HepG2 (cell line): ENCODE data around the gene NLRC5.

Experiments
- ATF1 ChIP-seq: IDR thresholded peaks from 2 replicates; pipeline ENCODE4 v1.6.1; 2016; ENCODE audit warnings: mild to moderate bottlenecking, control low read depth
- CTCF ChIP-seq: sonication (generic); formaldehyde crosslinking; IDR thresholded peaks from 2 replicates; pipeline ENCODE4 v1.5.0; 2020; ENCODE audit warnings: mild to moderate bottlenecking, missing genetic modification reagents, moderate library complexity
- E2F5 ChIP-seq: sonication (generic); formaldehyde crosslinking; conservative IDR thresholded peaks from 2 replicates; pipeline ENCODE4 v1.4.0; 2020; ENCODE audit warnings: missing genetic modification reagents
- POLR2A ChIP-seq, 2 experiments: IDR thresholded peaks; 2 replicates each; pipeline ENCODE4 v1.6.1; 2011; ENCODE audit warnings: low read depth in 2 of 2, low read length in 2 of 2, mild to moderate bottlenecking in 1 of 2, moderate library complexity in 1 of 2; ENCODE audit not compliant: insufficient read depth in 1 of 2
- POLR2AphosphoS5 ChIP-seq: IDR thresholded peaks from 2 replicates; pipeline ENCODE4 v1.6.1; 2012; ENCODE audit warnings: low read depth, low read length
- RELA ChIP-seq: sonication (generic); formaldehyde crosslinking; IDR thresholded peaks from 2 replicates; pipeline ENCODE4 v1.4.0; 2020; ENCODE audit warnings: missing genetic modification reagents
- SMC3 ChIP-seq: IDR thresholded peaks from 2 replicates; pipeline ENCODE4 v1.6.1; 2011; ENCODE audit warnings: low read length, improper control_type of control experiment
- ZBTB10 ChIP-seq: sonication (generic); formaldehyde crosslinking; IDR thresholded peaks from 2 replicates; pipeline ENCODE4 v1.4.0; 2020; ENCODE audit warnings: missing genetic modification reagents, borderline replicate concordance
- ZBTB40 ChIP-seq, 2 experiments: fragments of 450-650 bp in 1 of 2; sonication (generic) in 1 of 2; formaldehyde crosslinking in 1 of 2; IDR thresholded peaks; 2 replicates each; pipeline versions ENCODE4 v1.6.1 to v1.8.0; 2016 to 2022; ENCODE audit warnings: antibody characterized with exemption in 1 of 2, mild to moderate bottlenecking in 1 of 2, missing genetic modification reagents in 1 of 2
- ZNF10 ChIP-seq: sonication (generic); formaldehyde crosslinking; IDR thresholded peaks from 2 replicates; pipeline ENCODE4 v1.4.0; 2020; ENCODE audit warnings: mild to moderate bottlenecking, low read depth, missing genetic modification reagents, borderline replicate concordance
- ZNF253 ChIP-seq: sonication (generic); formaldehyde crosslinking; IDR thresholded peaks from 2 replicates; pipeline ENCODE4 v1.8.0; 2022; ENCODE audit warnings: mild to moderate bottlenecking, missing genetic modification reagents, borderline replicate concordance
- ZNF431 ChIP-seq: sonication (generic); formaldehyde crosslinking; IDR thresholded peaks from 2 replicates; pipeline ENCODE4 v1.9.0; 2022; ENCODE audit warnings: missing genetic modification reagents, low read depth, mild to moderate bottlenecking, borderline replicate concordance

- TF ChIP-seq ZNF10 (no peak), ZBTB40 (IDR thresholded peaks at IDR 0.05) (no peak), ZBTB40 (CRISPR knock-in tag; IDR thresholded peaks at IDR 0.05) (no peak), SMC3 (no peak), ATF1 (CRISPR knock-in tag) (no peak), POLR2A (IDR thresholded peaks at IDR 0.05; ENCODE audit: insufficient read depth in 1 of 2, low read depth in 2 of 2, low read length in 2 of 2) (no peak), CTCF (CRISPR knock-in tag) (no peak), RELA (CRISPR knock-in tag) (no peak), ZNF253 (CRISPR knock-in tag) (no peak), E2F5 (CRISPR knock-in tag) (no peak), ZNF431 (CRISPR knock-in tag) (no peak), POLR2AphosphoS5 (no peak), ZBTB10 (no peak)
These were observed 117.4 kb downstream of the NLRC5 start for GRCh38 chr16:57106767-57107166.
